HG02938 (cell line): ENCODE results near the gene CNMD.
"Not testable (repeated sequence)": the region's sequence is repeated elsewhere in the genome, so short reads cannot be mapped to it uniquely, and the experiment has no call there.

Experiments used
- ATAC-seq: cut with Tn5 transposase; IDR thresholded peaks from one replicate; pipeline ENCODE4 v1.9.1; 2021; ENCODE audit warnings: mild to moderate bottlenecking, moderate library complexity; ENCODE audit not compliant: unreplicated experiment

Gene CNMD

DNA sequence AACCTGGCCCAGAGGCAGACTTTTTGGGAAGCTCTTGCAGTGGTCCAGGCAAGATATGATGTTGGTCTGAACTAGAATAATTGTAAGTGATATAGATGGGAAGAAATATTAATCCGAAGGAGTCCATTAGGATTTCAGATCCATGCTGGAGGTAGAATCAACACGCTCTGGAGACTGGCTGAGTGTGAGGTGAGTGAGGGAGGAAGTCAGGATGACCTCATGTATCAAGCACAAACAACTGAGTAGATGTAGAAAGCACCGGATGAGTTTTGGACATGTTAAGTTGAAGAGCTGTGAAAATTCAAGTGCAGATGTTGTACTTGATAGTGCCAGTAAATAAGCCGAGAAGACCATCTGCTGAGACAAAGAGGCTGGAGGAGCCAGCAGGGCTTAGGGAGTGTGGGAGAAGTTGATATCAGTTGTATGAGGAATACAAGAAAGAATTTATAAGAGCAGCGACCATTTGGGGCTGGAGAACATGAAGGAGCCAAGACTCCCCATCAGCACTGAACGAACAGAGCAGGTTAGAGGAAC, 5.3 kb upstream of the CNMD start:
- no peak for ATAC-seq

DNA sequence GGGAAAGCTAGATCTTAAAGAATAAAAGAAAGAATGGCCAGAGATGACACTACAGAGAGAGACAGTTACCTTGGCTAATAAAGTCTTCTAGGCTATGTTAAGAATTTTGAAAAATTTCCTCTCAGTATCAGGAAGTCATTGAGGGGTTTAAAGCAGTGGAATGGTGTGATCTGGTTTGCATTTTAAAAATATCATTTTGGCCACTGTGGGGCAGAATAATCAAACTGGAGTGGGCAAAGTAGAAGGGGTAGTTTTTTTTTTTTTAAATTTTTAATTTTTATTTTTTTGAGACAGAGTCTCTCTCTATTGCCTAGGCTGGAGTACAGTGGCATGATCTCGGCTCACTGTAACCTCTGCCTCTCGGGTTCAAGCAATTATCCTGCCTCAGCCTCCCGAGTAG, 4.4 kb upstream of the CNMD start:
- no peak for ATAC-seq

DNA sequence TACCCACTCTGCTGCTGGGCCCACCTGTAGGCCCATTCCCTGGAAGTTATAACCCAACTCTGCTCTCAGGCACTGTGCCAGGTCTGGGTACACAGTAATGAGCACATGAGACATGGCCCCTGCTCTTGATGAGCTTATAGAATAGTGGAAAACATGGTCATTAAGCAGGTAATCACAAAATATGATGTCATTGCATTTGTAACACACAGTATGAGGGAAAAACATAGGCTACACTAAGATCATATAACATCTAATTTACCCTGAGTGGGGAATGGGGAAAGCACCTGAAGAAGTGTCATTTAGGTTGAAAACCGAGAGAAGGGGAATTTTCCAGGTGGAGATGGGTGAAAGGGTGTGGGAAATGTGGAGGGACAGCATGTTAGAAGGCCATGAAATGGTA, 3.9 kb upstream of the CNMD start:
- ATAC-seq = no peak

DNA sequence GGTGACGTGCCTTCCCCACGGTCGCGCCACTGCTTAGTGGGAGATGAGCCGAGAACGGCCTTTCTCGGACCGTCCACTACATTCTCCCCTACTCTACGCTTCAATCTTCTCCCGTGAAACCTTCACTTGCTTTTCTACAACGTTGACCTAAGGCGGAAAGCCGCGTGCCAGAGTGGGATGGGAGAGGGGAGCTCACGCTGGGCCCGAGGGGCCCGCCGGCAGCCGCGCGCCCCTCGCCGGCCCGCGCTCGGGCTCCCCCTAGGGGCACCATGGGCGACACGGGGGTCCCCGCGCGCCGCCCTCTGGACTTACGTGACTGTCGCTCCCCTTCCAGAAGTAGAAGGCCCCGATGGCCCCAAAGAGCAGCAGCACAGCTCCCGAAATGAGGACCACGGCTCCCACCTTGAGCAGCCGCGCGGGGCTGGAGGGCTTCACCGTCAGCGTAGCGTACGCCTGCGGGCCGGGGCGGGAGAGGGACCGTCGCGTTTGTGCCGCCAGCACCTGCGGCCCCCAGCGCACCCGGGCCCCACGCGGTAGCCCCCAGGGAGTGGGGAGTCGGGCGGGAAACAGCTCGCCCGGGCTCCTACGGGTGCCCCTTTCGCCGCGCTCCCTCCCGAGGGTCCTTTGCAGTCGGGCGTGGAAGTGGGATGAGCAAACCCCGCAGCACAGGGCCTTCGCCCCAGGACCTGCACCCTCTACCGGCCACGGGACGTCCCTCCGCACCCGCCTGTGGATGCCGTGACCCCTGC, 727 bp downstream of the CNMD start:
- ATAC-seq = peak; percentile 34

DNA sequence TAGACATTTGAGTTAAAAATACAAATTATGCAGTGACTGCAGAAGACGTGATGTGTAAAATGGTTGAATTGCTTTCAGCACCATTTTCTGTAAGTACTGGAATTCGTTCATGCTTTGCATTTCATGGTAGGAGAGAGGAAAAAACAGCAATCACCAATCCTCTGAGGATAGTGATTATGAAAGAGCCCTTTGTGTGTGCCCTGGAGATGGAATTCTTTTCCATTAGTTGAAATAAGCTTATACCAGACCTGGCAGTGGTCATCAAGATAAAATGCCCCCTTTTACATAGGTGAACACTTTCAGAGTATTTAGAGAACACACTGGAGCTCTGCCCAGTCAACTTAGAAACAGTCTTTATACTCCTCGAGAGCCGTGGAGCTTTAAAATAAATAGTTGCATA, 1.7 kb downstream of the CNMD start:
- ATAC-seq = no peak

DNA sequence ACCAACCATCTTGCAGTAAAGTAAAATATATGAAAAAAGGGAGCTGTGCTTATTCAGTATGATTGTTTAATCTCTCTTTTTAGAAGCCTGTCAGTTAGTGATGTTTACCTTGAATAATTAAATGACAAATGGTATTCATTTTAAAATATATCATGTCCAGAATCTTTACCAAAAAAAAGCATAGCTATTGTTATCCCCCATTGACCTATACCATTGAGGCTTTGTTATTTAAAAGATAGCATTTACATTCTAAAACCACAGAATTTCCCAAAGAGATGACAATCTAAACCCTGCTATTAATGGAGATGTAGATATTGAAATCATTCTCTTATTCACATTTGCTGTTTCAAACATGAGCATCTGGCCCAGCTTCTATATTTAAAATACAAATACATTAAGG, 2.2 kb downstream of the CNMD start:
- ATAC-seq = no peak

DNA sequence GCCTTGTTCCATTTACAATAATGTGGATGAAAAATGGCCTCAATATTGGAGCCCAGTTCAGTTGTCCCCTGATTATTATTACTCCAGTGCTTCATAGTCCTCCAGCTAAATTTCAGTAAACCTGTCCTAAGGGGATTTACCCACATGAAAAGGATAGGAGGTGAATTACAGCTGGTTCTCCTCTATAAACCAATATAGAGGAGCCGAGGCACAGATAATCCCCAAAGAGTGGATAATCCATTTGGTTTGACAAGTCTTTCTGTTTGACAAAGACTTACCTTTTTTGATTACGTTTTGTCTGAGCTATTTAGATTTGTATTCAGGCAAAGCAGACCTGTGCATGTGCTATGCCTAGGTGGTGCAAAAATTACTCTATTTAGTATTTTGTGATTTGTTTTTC, 2.7 kb downstream of the CNMD start:
- ATAC-seq = no peak

DNA sequence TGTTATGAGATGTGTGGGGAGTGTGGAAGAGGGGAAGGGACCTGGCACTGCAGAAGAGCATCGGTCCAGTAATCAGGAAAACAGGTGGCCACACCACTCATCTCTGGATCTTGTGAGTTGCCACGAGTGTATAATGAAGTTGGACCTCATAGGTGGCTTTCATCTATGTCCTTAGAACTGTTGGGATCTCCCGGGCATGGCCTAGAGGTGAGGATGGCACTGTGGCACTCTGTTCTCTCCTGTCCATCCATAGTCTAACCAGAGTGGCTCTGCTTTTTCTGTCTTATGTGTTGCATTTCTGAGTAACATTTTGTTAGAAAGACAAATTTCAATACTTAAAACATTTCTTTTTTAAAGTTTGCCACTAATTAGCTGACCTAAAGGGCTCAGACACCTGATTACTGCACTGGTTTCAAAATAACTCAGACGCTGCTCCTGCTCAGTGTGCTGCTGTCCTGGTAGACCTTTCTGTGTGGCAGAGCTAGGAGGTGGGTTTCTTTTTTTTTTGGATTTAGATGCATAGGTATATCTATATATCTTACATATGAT, 5.5 kb downstream of the CNMD start:
- ATAC-seq = no peak

DNA sequence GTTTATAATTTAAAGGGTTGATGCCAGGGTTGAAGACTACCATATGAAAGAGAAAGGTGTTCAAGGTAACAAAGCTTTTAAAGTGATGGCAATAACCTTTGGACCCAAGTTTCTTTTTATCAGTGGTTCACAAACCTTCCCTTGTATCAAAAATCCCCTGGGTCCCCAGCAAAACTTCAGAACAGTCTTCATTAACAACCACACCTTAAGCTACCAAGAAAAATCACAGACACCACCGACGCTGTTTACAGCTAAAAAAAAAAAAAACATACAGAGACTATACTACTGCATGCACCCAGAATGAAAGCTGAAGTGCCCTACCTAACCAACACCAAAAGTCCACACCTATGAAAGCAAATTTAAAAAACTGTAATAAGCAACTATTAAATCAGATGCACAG, 13.4 kb downstream of the CNMD start:
- ATAC-seq = no peak

DNA sequence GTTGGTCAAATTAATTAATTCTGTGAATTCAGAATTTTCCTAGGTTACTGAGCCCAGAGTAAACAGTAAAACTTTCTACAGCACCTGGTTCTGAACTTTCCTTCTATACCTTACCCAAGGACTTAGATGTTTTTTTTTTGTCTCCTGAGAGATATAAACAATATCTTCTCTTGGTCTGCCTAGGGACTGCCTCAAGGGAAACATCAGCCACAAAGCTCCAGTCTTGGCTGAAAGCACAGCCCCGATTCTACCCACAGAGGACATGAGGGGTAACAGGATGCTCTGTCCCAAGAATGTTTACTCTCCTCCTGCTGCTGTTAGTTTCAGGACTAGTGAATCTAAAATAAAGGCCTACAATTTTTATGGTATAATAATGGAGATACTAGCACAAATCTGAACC, 14.3 kb downstream of the CNMD start:
- ATAC-seq = no peak

DNA sequence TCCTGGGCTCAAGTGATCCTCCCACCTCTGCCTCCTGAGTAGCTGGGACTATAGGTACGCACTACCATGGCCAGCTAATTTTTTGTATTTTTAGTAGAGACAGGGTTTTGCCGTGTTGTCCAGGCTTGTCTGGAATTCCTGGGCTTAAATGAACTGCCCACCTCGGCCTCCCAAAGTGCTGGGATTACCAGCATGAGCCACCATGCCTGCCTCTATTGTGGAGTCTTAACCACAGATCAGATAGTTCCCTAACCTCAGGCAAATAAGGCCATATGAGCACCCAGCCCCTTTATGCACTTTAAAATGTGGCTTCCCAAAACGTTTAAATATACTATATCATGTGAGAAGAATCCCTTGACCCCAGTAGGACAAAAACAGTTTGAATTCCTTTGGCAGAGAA, 16.4 kb downstream of the CNMD start:
- no peak for ATAC-seq

DNA sequence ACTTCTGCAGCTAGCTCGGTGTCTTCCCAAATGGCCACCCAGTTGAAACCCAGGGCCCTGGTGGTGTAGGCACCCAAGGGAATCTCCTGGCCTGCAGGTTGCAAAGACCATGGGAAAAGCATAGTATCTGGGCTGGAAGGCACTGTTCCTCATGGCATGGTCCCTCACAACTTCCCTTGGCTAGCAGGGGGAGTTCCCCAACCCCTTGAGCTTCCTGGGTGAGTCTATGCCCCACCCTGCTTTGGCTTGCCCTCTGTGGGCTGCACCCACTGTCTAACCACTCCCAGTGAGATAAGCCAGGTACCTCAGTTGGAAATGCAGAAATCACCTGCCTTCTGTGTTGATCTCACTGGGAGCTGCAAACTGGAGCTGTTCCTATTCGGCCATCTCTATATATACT, 18.3 kb downstream of the CNMD start:
- not testable (repeated sequence) for ATAC-seq

DNA sequence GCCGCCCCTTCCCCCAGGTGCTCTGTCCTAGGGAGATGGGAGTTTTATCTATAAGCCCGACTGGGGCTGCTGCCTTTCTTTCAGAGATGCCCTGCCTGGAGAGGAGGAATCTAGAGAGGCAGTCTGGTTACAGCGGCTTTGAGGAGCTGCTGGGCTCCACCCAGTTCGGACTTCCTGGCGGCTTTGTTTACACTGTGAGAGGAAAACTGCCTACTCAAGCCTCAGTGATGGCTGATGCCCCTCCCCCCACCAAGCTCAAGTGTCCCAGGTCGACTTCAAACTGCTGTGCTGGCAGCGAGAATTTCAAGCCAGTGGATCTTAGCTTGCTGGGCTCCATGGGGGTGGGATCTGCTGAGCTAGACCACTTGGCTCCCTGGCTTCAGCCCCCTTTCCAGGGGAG, 18.7 kb downstream of the CNMD start:
- ATAC-seq = not testable (repeated sequence)

DNA sequence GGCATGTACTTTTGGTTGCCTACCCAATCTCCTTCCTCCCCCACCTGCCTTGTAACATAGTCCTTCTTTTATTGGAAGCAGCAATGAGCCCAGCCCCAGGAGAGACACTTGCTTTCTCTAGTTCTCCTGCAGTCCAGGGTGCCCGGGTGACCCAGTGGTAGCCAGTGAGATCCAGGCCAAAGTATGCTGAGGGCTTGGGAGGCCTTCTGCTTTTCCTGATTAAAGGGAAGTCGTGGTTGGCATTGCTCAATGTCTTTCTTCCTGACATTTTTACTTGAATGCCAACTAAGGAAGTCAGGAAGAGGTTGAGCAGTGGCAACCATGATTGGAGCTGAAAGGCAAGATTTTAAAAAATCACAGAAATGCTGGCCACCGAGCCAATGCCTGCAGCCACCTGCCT, 25.7 kb downstream of the CNMD start:
- no peak for ATAC-seq

DNA sequence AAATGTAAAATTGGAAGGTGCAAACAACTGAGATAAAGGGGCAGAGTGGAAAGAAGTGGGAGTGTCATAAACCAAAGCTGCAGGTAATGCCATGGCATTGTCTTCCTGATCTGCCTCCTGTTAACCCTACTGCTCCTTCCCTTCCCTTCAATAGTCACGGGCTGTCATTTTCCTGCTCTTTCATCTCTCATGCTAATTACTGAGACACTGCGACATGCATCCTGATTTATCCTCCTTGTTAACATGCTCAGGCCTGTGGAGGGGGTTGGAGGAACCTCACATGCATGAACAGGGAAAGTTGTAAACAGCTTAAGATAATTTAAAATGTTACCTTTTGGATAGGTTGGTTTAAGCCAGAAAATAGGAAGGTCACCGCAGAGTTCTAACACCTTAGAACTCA, 27.2 kb downstream of the CNMD start:
- ATAC-seq = no peak

DNA sequence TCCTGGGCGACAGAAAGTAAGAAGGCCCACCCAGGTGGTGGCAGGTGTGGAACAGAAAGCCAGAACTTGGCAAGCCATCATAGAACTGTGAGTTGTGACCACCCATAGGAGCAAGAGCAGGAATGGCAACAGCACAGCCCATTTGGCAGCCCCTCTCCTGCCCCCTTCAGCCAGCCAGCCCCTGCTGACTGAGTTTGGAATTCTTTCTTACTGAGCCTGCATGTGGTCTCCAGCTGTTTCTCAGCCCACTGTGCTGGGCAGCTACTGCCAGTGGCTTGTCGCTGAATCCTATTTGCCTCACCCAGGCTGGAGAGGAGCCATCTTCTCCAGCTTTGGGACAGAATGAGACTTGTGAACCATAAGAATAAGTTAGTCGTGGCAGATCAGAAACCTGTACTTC, 28.3 kb downstream of the CNMD start:
- no peak for ATAC-seq

DNA sequence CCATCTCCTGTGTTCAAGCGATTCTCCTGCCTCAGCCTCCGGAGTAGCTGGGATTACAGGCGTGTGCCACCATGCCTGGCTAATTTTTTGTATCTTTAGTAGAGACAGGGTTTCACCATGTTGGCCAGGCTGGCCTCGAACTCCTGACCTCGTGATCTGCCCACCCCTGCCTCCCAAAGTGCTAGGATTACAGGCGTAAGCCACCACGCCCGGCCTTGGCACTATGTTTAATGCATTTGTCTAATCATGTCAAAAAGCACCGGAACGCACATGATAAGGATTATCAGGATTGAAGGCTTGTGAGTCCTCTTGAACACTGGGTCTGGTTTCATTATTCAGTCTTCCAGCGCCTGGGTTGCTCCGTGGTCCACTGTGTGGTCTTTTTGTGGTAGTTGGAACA, 31.4 kb downstream of the CNMD start:
- ATAC-seq = not testable (repeated sequence)

DNA sequence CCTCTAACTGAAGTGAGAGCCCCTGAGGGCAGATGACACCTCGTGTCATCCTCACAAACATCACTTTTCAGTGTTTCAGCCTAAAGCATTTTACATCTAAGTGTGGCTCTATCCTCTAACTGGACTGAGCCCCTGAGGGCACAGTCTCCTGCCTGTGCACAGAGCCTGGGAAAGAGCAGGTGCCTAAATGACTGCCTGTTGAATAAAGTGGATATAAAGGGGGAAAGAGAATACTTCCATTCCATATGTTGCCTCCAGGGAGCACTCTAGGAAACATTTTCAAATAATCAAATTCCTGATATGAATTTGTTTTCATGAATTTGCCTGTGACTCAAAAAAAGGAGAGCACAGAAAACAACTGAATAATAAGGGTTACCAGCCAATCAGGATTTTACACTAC, 32.2 kb downstream of the CNMD start:
- no peak for ATAC-seq

DNA sequence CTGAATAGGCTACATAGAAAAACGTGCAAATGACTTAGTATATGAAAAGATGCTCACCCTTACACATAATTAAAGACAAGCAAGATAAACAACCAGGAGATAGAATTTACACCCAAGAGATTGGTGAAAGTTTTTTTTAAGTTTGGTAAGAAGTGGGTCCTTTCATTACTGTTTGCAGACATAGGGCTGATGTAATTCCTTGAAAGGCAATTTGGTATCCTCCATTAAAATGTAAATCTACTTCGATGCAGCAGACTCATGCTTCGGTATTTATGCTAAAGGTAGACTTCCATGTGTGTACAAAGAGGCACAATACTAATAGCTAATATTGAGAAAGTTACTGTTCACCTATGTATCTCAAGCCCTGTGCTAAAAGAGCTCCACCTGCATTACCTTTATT, 33.5 kb downstream of the CNMD start:
- ATAC-seq = no peak

DNA sequence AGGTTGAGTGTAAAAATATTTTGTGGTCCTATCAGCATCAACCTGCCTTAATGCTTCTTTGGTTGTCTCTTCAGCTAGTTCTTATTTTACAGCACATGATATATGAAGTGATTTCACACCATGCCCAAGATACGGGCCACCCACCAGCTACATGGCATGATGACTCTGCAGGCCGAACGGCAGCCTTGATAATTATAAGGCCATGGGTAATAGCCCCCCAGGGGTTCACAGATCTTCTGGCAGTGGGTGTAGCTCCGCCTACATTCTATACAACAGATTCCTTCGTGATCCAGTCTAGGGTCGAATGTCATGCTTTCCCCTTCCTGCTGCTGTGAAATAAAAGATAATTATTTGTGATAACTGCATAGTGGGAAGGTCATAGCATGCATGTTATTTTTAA, 36.1 kb downstream of the CNMD start:
- ATAC-seq = no peak

DNA sequence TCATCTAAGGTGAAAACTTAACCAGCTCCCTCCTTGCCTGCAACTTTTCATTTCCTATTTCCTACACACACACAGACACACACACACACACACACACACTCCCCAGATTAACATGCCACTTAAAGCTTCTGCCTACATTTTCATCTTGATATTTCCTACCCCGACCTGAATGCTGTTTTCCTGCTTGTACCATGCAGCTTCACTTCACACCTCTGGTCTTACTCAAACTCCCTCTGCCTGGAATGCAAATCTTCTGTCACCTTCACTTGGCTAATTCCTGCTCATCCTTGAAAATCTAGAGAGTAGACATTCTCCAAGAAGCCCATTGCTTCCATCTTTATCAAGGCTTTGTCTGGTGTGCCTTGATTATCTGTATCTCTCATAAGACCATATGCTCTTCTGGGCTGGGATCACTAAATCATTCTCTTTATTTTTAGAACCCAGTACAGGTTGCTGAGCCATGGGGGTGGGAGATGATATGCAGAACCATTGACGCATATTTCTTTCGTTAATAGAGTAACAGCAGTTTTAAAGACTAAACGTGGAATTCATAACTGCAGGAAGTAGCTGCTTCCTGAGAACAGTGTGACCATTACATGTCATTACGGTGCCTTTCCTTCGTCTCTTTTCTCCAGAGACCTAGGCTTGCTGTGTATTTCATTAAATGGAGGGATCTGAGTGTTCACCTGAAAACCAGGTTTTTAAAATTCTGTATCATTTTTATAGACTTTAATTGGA, 37.7 kb downstream of the CNMD start:
- no peak for ATAC-seq

DNA sequence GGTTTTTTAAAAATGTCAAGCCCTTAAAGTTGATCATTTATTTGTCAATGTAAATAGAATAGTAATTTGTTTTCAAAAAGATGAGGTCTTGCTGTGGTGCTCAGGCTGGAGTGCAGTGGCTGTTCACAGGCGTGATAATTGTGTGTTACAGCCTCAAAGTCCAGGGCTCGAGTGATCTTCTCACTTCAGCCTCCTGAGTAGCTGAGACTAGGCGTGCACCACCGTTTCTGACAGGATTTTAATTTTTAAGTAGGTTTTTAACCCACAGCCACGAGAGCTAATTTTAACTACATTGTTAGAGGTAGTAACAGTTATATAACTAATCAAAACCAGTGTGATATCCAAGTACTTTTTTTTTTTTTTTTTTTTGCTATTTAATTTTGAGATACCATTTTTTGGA, 43.1 kb downstream of the CNMD start:
- no peak for ATAC-seq
